HCT116 (cell line): Measurements from ENCODE around the gene CYP11A1.

Experiments used
- CEBPB ChIP-seq: IDR thresholded peaks from 2 replicates; pipeline ENCODE4 v1.6.1; 2012; ENCODE audit warnings: low read depth
- CTCF ChIP-seq, 3 experiments: fragments of 200-600 bp in 1 of 3; sonication (generic) in 1 of 3; IDR thresholded peaks in 2 of 3; conservative IDR thresholded peaks in 1 of 3; 2 replicates each; pipeline ENCODE4 v1.5.1; 2012 to 2017; ENCODE audit warnings: low read depth in 2 of 3, low read length in 2 of 3, antibody characterized with exemption in 1 of 3, borderline replicate concordance in 1 of 3, control low read depth in 1 of 3, mild to moderate bottlenecking in 1 of 3, mixed read lengths in 1 of 3, mixed run types in 1 of 3, moderate library complexity in 1 of 3; ENCODE audit not compliant: insufficient read depth in 1 of 3
- EZH2 ChIP-seq: fragments of 200-600 bp; sonication (generic); IDR thresholded peaks from 2 replicates; pipeline ENCODE4 v1.6.1; 2017; ENCODE audit warnings: antibody characterized with exemption, mixed run types
- POLR2A ChIP-seq: IDR thresholded peaks from 2 replicates; pipeline ENCODE4 v1.7.0; 2011; ENCODE audit warnings: borderline replicate concordance; ENCODE audit not compliant: insufficient read depth, insufficient read length; ENCODE audit errors: extremely low read depth
- RAD21 ChIP-seq: IDR thresholded peaks from 2 replicates; pipeline ENCODE4 v1.6.1; 2012; ENCODE audit warnings: low read depth, mild to moderate bottlenecking
- REST ChIP-seq: IDR thresholded peaks from 2 replicates; pipeline ENCODE4 v1.6.1; 2012; ENCODE audit warnings: low read depth

GRCh38 chr15:74343127-74343796 is 24.2 kb downstream of the CYP11A1 start:
- TF ChIP-seq REST = no peak
- TF ChIP-seq CTCF (IDR thresholded peaks at IDR 0.05 in 2 of 3, conservative IDR thresholded peaks at IDR 0.05 in 1 of 3; ENCODE audit: borderline replicate concordance in 1 of 3, insufficient read depth in 1 of 3, low read depth in 2 of 3, low read length in 2 of 3) = no peak
- no peak for TF ChIP-seq EZH2
- TF ChIP-seq POLR2A = no peak
- TF ChIP-seq RAD21 = no peak
- TF ChIP-seq CEBPB = no peak
